GM23338 (cell line): ENCODE measurements around the gene LIPH. TPM values are rescaled to one million over a fixed set of nuclear protein-coding genes. Genes with fewer than 3 reads are reported as not detected.

Experiments
- ATAC-seq: fragments of 200-7000 bp; cut with Tn5 transposase; 3 replicates; pipeline ENCODE4 v1.9.1; 2020
- DNase-seq: peaks from one replicate; pipeline ENCODE4 v3.0.0-alpha.2; 2015; ENCODE audit warnings: low spot score
- H2AFZ ChIP-seq: fragments of 200-600 bp; sonication (generic); 2 replicates; pipeline ENCODE4 v1.8.0; 2016; ENCODE audit warnings: antibody characterized with exemption, mild to moderate bottlenecking, moderate library complexity
- H3F3A ChIP-seq: fragments of 200-600 bp; sonication (generic); replicated peaks from 2 replicates; pipeline ENCODE4 v1.8.0; 2017; ENCODE audit warnings: antibody characterized with exemption, mixed run types, low read depth
- H3K27ac ChIP-seq: fragments of 200-600 bp; sonication (generic); 2 replicates; pipeline ENCODE4 v1.6.1; 2016; ENCODE audit warnings: low read depth
- H3K27me3 ChIP-seq: fragments of 200-600 bp; sonication (generic); 2 replicates; pipeline ENCODE4 v1.8.0; 2016; ENCODE audit warnings: mild to moderate bottlenecking, mixed run types, moderate library complexity; ENCODE audit not compliant: insufficient read depth
- H3K36me3 ChIP-seq: fragments of 200-600 bp; sonication (generic); 2 replicates; pipeline ENCODE4 v1.8.0; 2016; ENCODE audit warnings: mild to moderate bottlenecking; ENCODE audit not compliant: insufficient read depth
- H3K4me1 ChIP-seq: fragments of 200-600 bp; sonication (generic); 2 replicates; pipeline ENCODE4 v1.8.0; 2016; ENCODE audit warnings: mild to moderate bottlenecking, moderate library complexity; ENCODE audit not compliant: insufficient read depth
- H3K4me2 ChIP-seq: fragments of 200-600 bp; sonication (generic); 2 replicates; pipeline ENCODE4 v1.7.1; 2017; ENCODE audit warnings: mixed run types
- H3K4me3 ChIP-seq: fragments of 200-600 bp; sonication (generic); 2 replicates; pipeline ENCODE4 v1.6.1; 2016; ENCODE audit warnings: mixed run types
- H3K79me2 ChIP-seq: fragments of 200-600 bp; sonication (generic); replicated peaks from 2 replicates; pipeline ENCODE4 v1.8.0; 2017; ENCODE audit warnings: mild to moderate bottlenecking; ENCODE audit not compliant: insufficient read depth
- H3K9me2 ChIP-seq: fragments of 200-600 bp; sonication (generic); 2 replicates; pipeline ENCODE4 v1.8.0; 2017; ENCODE audit not compliant: insufficient read depth
- H4K20me1 ChIP-seq: fragments of 200-600 bp; sonication (generic); replicated peaks from 2 replicates; pipeline ENCODE4 v1.8.0; 2017; ENCODE audit warnings: mild to moderate bottlenecking; ENCODE audit not compliant: insufficient read depth
- H3K27ac Mint-ChIP-seq: 2 replicates; pipeline ENCODE4 v1.8.0; 2020; ENCODE audit warnings: inconsistent platforms, mild to moderate bottlenecking, moderate library complexity, mixed read lengths
- H3K27me3 Mint-ChIP-seq: 3 replicates; pipeline ENCODE4 v1.8.0; 2022; ENCODE audit warnings: low read depth, mild to moderate bottlenecking, moderate library complexity, mixed read lengths, inconsistent platforms; ENCODE audit not compliant: insufficient read depth, poor library complexity
- H3K36me3 Mint-ChIP-seq: 3 replicates; pipeline ENCODE4 v1.8.0; 2021; ENCODE audit warnings: low read depth, mild to moderate bottlenecking, inconsistent platforms, moderate library complexity, mixed read lengths
- H3K4me1 Mint-ChIP-seq: 3 replicates; pipeline ENCODE4 v1.8.0; 2020; ENCODE audit warnings: mild to moderate bottlenecking, inconsistent platforms, mixed read lengths
- H3K4me3 Mint-ChIP-seq: 3 replicates; pipeline ENCODE4 v1.8.0; 2021; ENCODE audit warnings: moderate library complexity, mild to moderate bottlenecking, inconsistent platforms, mixed read lengths
- H3K9me3 Mint-ChIP-seq: 3 replicates; pipeline ENCODE4 v1.8.0; 2020; ENCODE audit warnings: moderate library complexity, mild to moderate bottlenecking, inconsistent platforms, mixed read lengths
- CREB1 ChIP-seq: fragments of 250-450 bp; sonication (Bioruptor Pico); IDR thresholded peaks from 2 replicates; pipeline ENCODE4 v1.5.0; 2020; ENCODE audit warnings: low read depth, mild to moderate bottlenecking, moderate library complexity
- CTCF ChIP-seq, 2 experiments: fragments of 200-600 bp in 1 of 2; sonication (generic) in 1 of 2; conservative IDR thresholded peaks; 2 replicates each; pipeline versions ENCODE4 v1.5.1 to v1.6.1; 2016 to 2017; ENCODE audit warnings: antibody characterized with exemption in 2 of 2, low read depth in 2 of 2, mild to moderate bottlenecking in 2 of 2, moderate library complexity in 1 of 2
- EZH2 ChIP-seq: fragments of 200-600 bp; sonication (generic); IDR thresholded peaks from one replicate; pipeline ENCODE4 v1.8.0; 2017; ENCODE audit warnings: antibody characterized with exemption, mild to moderate bottlenecking, low read depth; ENCODE audit not compliant: unreplicated experiment
- EZH2phosphoT487 ChIP-seq: fragments of 200-600 bp; sonication (generic); IDR thresholded peaks from one replicate; pipeline ENCODE4 v1.8.1; 2018; ENCODE audit warnings: antibody characterized with exemption; ENCODE audit not compliant: unreplicated experiment
- JUNB ChIP-seq: IDR thresholded peaks from one replicate; pipeline ENCODE4 v1.6.1; 2016; ENCODE audit warnings: antibody characterized with exemption; ENCODE audit not compliant: unreplicated experiment
- POLR2AphosphoS5 ChIP-seq: IDR thresholded peaks from 2 replicates; pipeline ENCODE4 v1.6.1; 2016; ENCODE audit warnings: antibody characterized with exemption, low read depth
- REST ChIP-seq: IDR thresholded peaks from one replicate; pipeline ENCODE4 v1.6.1; 2018; ENCODE audit warnings: antibody characterized with exemption; ENCODE audit not compliant: unreplicated experiment
- STAT1 ChIP-seq: IDR thresholded peaks from one replicate; pipeline ENCODE4 v1.6.1; 2016; ENCODE audit warnings: antibody characterized with exemption; ENCODE audit not compliant: unreplicated experiment
- ZNF114 ChIP-seq: fragments of 250-450 bp; sonication (Bioruptor Pico); IDR thresholded peaks from 2 replicates; pipeline ENCODE4 v1.5.0; 2020; ENCODE audit warnings: mild to moderate bottlenecking, moderate library complexity
- ZNF331 ChIP-seq: fragments of 250-450 bp; sonication (Bioruptor Pico); IDR thresholded peaks from 2 replicates; pipeline ENCODE4 v1.5.0; 2020; ENCODE audit warnings: low read depth, mild to moderate bottlenecking, moderate library complexity
- ZNF462 ChIP-seq: fragments of 250-450 bp; sonication (Bioruptor Pico); IDR thresholded peaks from 2 replicates; pipeline ENCODE4 v1.5.0; 2020; ENCODE audit warnings: mild to moderate bottlenecking, moderate library complexity
- polyA plus RNA-seq: library from polyadenylated mRNA; unstranded; fragments of >200 nt; fragmentation: Nextera tagmentation; extraction: Ambion mirVana; gene quantifications from 2 replicates; pipeline ENCODE4 v1.2.1, GENCODE V29; 2016
- total RNA-seq: library from RNA; depleted of rRNA; stranded (reverse); fragments of >200 nt; shearing (Covaris generic); gene quantifications from 2 replicates; pipeline ENCODE4 v1.2.3, GENCODE V29; 2014

LIPH gene
- total and polyA plus RNA-seq, 2 experiments from 2014 or later, result 0.03 to 0.16 TPM

GRCh38 chr3:185540695-185541094 lies 11.7 kb downstream of the LIPH start:
- H3K4me3 Mint-ChIP-seq, result no peak overlapping the region
- no peaks in the 10 kb centered on the region for H3K36me3 Mint-ChIP-seq
- H3F3A ChIP-seq, result no peaks in the 10 kb centered on the region
- no peaks in the 10 kb centered on the region for H3K27me3 ChIP-seq
- H3K27me3 Mint-ChIP-seq, result peaks cover 4% of the 10 kb centered on the region
- no peak overlapping the region for H2AFZ ChIP-seq
- TF ChIP-seq JUNB, result no peak
- TF ChIP-seq CREB1 (CRISPR knock-in tag), result no peak
- no peak for TF ChIP-seq ZNF331
- no peak for TF ChIP-seq EZH2
- ATAC-seq (no peak), DNase-seq (no peak)
- no peaks in the 10 kb centered on the region for H3K36me3 ChIP-seq
- no peak overlapping the region for H3K4me2 ChIP-seq
- H4K20me1 ChIP-seq, result no peaks in the 10 kb centered on the region
- no peak overlapping the region for H3K4me3 ChIP-seq
- H3K9me3 Mint-ChIP-seq, result no peaks in the 10 kb centered on the region
- H3K4me1 ChIP-seq, result no peaks in the 10 kb centered on the region
- 0 out of 3 replicates have a peak, but pooled peaks cover 2% of the 10 kb centered on the region for H3K4me1 Mint-ChIP-seq
- H3K79me2 ChIP-seq, result no peaks in the 10 kb centered on the region
- no peak overlapping the region for H3K27ac Mint-ChIP-seq
- no peaks in the 10 kb centered on the region for H3K9me2 ChIP-seq
- no peak overlapping the region for H3K27ac ChIP-seq

- Histone ChIP-seq H3K27me3 (no peaks in the 10 kb centered on the region), H3K27ac (no peak overlapping the region), H4K20me1 (no peaks in the 10 kb centered on the region), H3K4me3 (no peak overlapping the region), H2AFZ (no peak overlapping the region), H3K36me3 (no peaks in the 10 kb centered on the region), H3K4me2 (no peak overlapping the region), H3K4me1 (no peaks in the 10 kb centered on the region), H3K9me2 (no peaks in the 10 kb centered on the region), H3F3A (no peaks in the 10 kb centered on the region), H3K79me2 (no peaks in the 10 kb centered on the region)
- DNase-seq (peak; percentile 2), ATAC-seq (no peak)
- no peak overlapping the region for H3K27ac Mint-ChIP-seq
- no peaks in the 10 kb centered on the region for H3K36me3 Mint-ChIP-seq
- no peaks in the 10 kb centered on the region for H3K9me3 Mint-ChIP-seq
- no peak overlapping the region for H3K4me3 Mint-ChIP-seq
- H3K4me1 Mint-ChIP-seq, result 0 out of 3 replicates have a peak, but pooled peaks cover 2% of the 10 kb centered on the region
- peaks cover 2% of the 10 kb centered on the region for H3K27me3 Mint-ChIP-seq
- no peak for TF ChIP-seq ZNF462 (CRISPR knock-in tag)
- no peak for TF ChIP-seq EZH2phosphoT487
- TF ChIP-seq ZNF331, result no peak
- no peak for TF ChIP-seq POLR2AphosphoS5
- no peak for TF ChIP-seq ZNF114
- TF ChIP-seq CTCF (conservative IDR thresholded peaks at IDR 0.05; ENCODE audit: low read depth in 2 of 2), result no peak
- TF ChIP-seq REST, result no peak
- no peak for TF ChIP-seq STAT1
- TF ChIP-seq EZH2, result no peak
- no peak for TF ChIP-seq CREB1 (CRISPR knock-in tag)
Measured at GRCh38 chr3:185539934-185540333, 12.5 kb downstream of the LIPH start.
